HPDE6-E6E7 (cell line): Measurements from ENCODE around the gene CNOT4.

Experiments used
- DNase-seq: peaks from one replicate; pipeline ENCODE4 v3.0.0; 2011; ENCODE audit warnings: missing footprints; ENCODE audit errors: extremely low spot score

Gene CNOT4

GRCh38 chr7:135403302-135403701 lies 106.6 kb downstream of the CNOT4 start:
- no peak for DNase-seq

- no peak for DNase-seq
These were observed 112.2 kb downstream of the CNOT4 start for GRCh38 chr7:135397689-135398088.

- no peak for DNase-seq
These were observed 117.2 kb downstream of the CNOT4 start for GRCh38 chr7:135392701-135393100.

GRCh38 chr7:135391514-135391913 lies 118.4 kb downstream of the CNOT4 start:
- no peak for DNase-seq

- no peak for DNase-seq
These were observed 119.1 kb downstream of the CNOT4 start for GRCh38 chr7:135390829-135391228.

GRCh38 chr7:135389971-135390370 lies 119.9 kb downstream of the CNOT4 start:
- DNase-seq = no peak

- no peak for DNase-seq
These were observed 121.3 kb downstream of the CNOT4 start for GRCh38 chr7:135388616-135389015.

GRCh38 chr7:135386776-135387175 lies 123.1 kb downstream of the CNOT4 start:
- DNase-seq = no peak

- DNase-seq = no peak
These were observed 123.7 kb downstream of the CNOT4 start for GRCh38 chr7:135386181-135386580.

GRCh38 chr7:135385209-135385608 lies 124.7 kb downstream of the CNOT4 start:
- no peak for DNase-seq

- DNase-seq = no peak
These were observed 126.3 kb downstream of the CNOT4 start for GRCh38 chr7:135383525-135384175.

- no peak for DNase-seq
These were observed 127.7 kb downstream of the CNOT4 start for GRCh38 chr7:135382173-135382572.

- no peak for DNase-seq
These were observed 128.5 kb downstream of the CNOT4 start for GRCh38 chr7:135381369-135381768.

- no peak for DNase-seq
These were observed 129.6 kb downstream of the CNOT4 start for GRCh38 chr7:135380351-135380750.

GRCh38 chr7:135377171-135377570 lies 132.7 kb downstream of the CNOT4 start:
- DNase-seq = no peak

- DNase-seq = no peak
These were observed 133.8 kb downstream of the CNOT4 start for GRCh38 chr7:135375908-135376699.

GRCh38 chr7:135374736-135375135 lies 135.2 kb downstream of the CNOT4 start:
- DNase-seq = no peak

GRCh38 chr7:135372222-135372621 lies 137.7 kb downstream of the CNOT4 start:
- DNase-seq = no peak

GRCh38 chr7:135370656-135371055 lies 139.2 kb downstream of the CNOT4 start:
- DNase-seq = no peak

- no peak for DNase-seq
These were observed 140.5 kb downstream of the CNOT4 start for GRCh38 chr7:135369405-135369804.

GRCh38 chr7:135368416-135369186 lies 141.3 kb downstream of the CNOT4 start:
- no peak for DNase-seq

GRCh38 chr7:135366843-135367508 lies 142.9 kb downstream of the CNOT4 start:
- DNase-seq = no peak
